Osteocyte (in vitro differentiated cells): Measurements from ENCODE around the gene ZFP64. TPM values are rescaled to one million over a fixed set of nuclear protein-coding genes. Genes with fewer than 3 reads are reported as not detected.
"Not testable (repeated sequence)": the region's sequence is repeated elsewhere in the genome, so short reads cannot be mapped to it uniquely, and the experiment has no call there.

Source experiments
- DNase-seq: peaks from one replicate; pipeline ENCODE4 v3.0.0; 2021; ENCODE audit warnings: mixed read lengths; ENCODE audit not compliant: unreplicated experiment; ENCODE audit errors: extremely low spot score
- H3K27ac Mint-ChIP-seq: one replicate; pipeline ENCODE4 v1.8.0; 2021; ENCODE audit warnings: mild to moderate bottlenecking, mixed read lengths; ENCODE audit not compliant: unreplicated experiment
- H3K27me3 Mint-ChIP-seq: one replicate; pipeline ENCODE4 v1.8.0; 2021; ENCODE audit warnings: mixed read lengths; ENCODE audit not compliant: unreplicated experiment
- H3K36me3 Mint-ChIP-seq: one replicate; pipeline ENCODE4 v1.8.0; 2021; ENCODE audit warnings: mixed read lengths; ENCODE audit not compliant: unreplicated experiment
- H3K4me1 Mint-ChIP-seq: one replicate; pipeline ENCODE4 v1.8.0; 2021; ENCODE audit warnings: mixed read lengths; ENCODE audit not compliant: unreplicated experiment
- H3K4me3 Mint-ChIP-seq: one replicate; pipeline ENCODE4 v1.8.0; 2021; ENCODE audit warnings: mild to moderate bottlenecking, moderate library complexity, mixed read lengths; ENCODE audit not compliant: unreplicated experiment
- H3K9me3 Mint-ChIP-seq: one replicate; pipeline ENCODE4 v1.8.0; 2021; ENCODE audit warnings: mixed read lengths; ENCODE audit not compliant: unreplicated experiment
- total RNA-seq: library from RNA; stranded (reverse); gene quantifications from 2 replicates; pipeline ENCODE4 v1.2.1, GENCODE V29; 2021
- TF ChIP-seq, protein P1 (sequence below): fragments of 200-600 bp; sonication (generic); IDR thresholded peaks from 2 replicates; pipeline ENCODE4 v1.5.0; 2021; ENCODE audit warnings: antibody characterized with exemption, mild to moderate bottlenecking, moderate library complexity

Gene ZFP64
- total RNA-seq, 1 donor from 2014 or later, result 21.0 TPM

GRCh38 chr20:52234302-52235045 is 42.9 kb upstream of the ZFP64 start:
- TF ChIP-seq, protein P1, sequence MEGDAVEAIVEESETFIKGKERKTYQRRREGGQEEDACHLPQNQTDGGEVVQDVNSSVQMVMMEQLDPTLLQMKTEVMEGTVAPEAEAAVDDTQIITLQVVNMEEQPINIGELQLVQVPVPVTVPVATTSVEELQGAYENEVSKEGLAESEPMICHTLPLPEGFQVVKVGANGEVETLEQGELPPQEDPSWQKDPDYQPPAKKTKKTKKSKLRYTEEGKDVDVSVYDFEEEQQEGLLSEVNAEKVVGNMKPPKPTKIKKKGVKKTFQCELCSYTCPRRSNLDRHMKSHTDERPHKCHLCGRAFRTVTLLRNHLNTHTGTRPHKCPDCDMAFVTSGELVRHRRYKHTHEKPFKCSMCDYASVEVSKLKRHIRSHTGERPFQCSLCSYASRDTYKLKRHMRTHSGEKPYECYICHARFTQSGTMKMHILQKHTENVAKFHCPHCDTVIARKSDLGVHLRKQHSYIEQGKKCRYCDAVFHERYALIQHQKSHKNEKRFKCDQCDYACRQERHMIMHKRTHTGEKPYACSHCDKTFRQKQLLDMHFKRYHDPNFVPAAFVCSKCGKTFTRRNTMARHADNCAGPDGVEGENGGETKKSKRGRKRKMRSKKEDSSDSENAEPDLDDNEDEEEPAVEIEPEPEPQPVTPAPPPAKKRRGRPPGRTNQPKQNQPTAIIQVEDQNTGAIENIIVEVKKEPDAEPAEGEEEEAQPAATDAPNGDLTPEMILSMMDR, result no peak
- Mint-ChIP-seq H3K4me1 (peaks cover 6% of the 10 kb centered on the region), H3K27me3 (peaks cover 16% of the 10 kb centered on the region), H3K4me3 (no peak overlapping the region), H3K36me3 (no peaks in the 10 kb centered on the region), H3K27ac (no peak overlapping the region), H3K9me3 (no peaks in the 10 kb centered on the region)
- DNase-seq, result no peak

DNA sequence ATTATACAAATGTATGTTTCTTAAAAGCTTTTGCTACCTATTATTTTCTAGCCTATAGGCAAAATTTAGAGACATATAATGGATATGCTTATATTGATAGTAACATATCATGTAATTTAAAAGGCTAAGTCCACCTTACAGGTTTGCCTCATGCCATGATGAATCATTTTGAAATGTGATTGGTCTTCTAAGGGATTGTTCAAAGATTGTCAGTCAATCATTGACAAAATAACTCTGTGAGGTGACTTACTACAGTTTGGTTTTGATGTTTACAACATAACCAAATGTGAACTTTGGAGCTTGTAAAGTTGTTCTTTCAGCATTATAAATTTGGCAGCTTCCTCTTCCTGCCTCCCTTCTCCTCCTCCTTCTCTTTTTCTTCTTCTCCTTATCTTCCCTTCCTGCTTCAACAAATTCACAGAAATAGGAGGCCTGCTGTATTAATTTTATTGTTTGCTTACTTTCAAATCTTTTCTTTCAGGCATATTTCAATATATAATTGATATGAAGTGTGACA is 39.7 kb upstream of the ZFP64 start:
- Mint-ChIP-seq H3K27ac (no peak overlapping the region), H3K4me1 (peaks cover 6% of the 10 kb centered on the region), H3K36me3 (no peaks in the 10 kb centered on the region), H3K4me3 (no peak overlapping the region), H3K27me3 (peaks cover 14% of the 10 kb centered on the region), H3K9me3 (no peaks in the 10 kb centered on the region)
- TF ChIP-seq, protein P1, result no peak
- no peak for DNase-seq

- peaks cover 6% of the 10 kb centered on the region for H3K4me1 Mint-ChIP-seq
- H3K9me3 Mint-ChIP-seq, result no peaks in the 10 kb centered on the region
- peaks cover 16% of the 10 kb centered on the region for H3K27me3 Mint-ChIP-seq
- no peak for DNase-seq
- H3K4me3 Mint-ChIP-seq, result no peak overlapping the region
- no peaks in the 10 kb centered on the region for H3K36me3 Mint-ChIP-seq
- TF ChIP-seq, protein P1, result no peak
- H3K27ac Mint-ChIP-seq, result no peak overlapping the region
Observed at GRCh38 chr20:52230409-52230808, 38.8 kb upstream of the ZFP64 start.

DNA sequence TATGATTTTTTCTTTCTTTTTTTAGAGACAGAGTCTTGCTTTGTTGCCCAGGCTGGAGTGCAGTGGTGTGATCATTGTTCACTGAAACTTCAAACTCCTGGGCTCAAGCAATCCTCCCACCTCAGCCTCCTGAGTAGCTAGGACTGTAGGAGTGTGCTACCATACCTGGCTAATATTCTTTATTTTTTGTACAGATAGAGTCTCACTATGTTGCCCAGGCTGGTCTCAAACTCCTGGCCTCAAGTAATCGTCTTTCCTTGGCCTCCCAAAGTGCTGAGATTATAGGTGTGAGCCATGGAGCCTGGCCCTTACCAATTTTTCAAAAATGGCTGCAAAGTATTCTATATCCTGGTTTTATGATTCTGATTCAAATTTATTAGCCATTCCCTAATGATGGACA is 37.8 kb upstream of the ZFP64 start:
- H3K27ac Mint-ChIP-seq, H3K4me1 Mint-ChIP-seq, H3K9me3 Mint-ChIP-seq, H3K4me3 Mint-ChIP-seq, H3K36me3 Mint-ChIP-seq, DNase-seq: not testable (repeated sequence)
- peaks cover 16% of the 10 kb centered on the region for H3K27me3 Mint-ChIP-seq

- H3K36me3 Mint-ChIP-seq, result peaks cover 1% of the 10 kb centered on the region
- H3K9me3 Mint-ChIP-seq, result no peaks in the 10 kb centered on the region
- no peak for DNase-seq
- H3K27me3 Mint-ChIP-seq, result peaks cover 11% of the 10 kb centered on the region
- peaks cover 6% of the 10 kb centered on the region for H3K4me1 Mint-ChIP-seq
- TF ChIP-seq, protein P1, result no peak
- no peak overlapping the region for H3K4me3 Mint-ChIP-seq
- H3K27ac Mint-ChIP-seq, result no peak overlapping the region
Observed at GRCh38 chr20:52226370-52226769, 34.8 kb upstream of the ZFP64 start.
